ENCODE data around the gene ARHGAP22.

Gene ARHGAP22

GRCh38 chr10:48456808-48457761 lies 147.8 kb downstream of the ARHGAP22 start:
- DNase-seq (ENCODE audit: extremely low read depth, low read depth), result no peak
- no peak for TF ChIP-seq CTCF (IDR thresholded peaks at IDR 0.05; ENCODE audit: low read depth, low read length, missing control alignments)
- H3K4me3 ChIP-seq (replicated peaks; ENCODE audit: low read depth, low read length), result no peak overlapping the region

- no peak for TF ChIP-seq CTCF (IDR thresholded peaks at IDR 0.05; ENCODE audit: low read depth, low read length, missing control alignments)
- no peak overlapping the region for H3K4me3 ChIP-seq (replicated peaks; ENCODE audit: low read depth, low read length)
- DNase-seq (ENCODE audit: extremely low read depth, low read depth), result no peak
Measured at GRCh38 chr10:48456361-48456804, 148.5 kb downstream of the ARHGAP22 start.

- no peak overlapping the region for H3K4me3 ChIP-seq (replicated peaks; ENCODE audit: low read depth, low read length)
- no peak for TF ChIP-seq CTCF (IDR thresholded peaks at IDR 0.05; ENCODE audit: low read depth, low read length, missing control alignments)
- DNase-seq (ENCODE audit: extremely low read depth, low read depth), result no peak
Measured at GRCh38 chr10:48455392-48456151, 149.3 kb downstream of the ARHGAP22 start.

GRCh38 chr10:48455055-48455391 lies 149.8 kb downstream of the ARHGAP22 start:
- DNase-seq (ENCODE audit: extremely low read depth, low read depth), result no peak
- TF ChIP-seq CTCF (IDR thresholded peaks at IDR 0.05; ENCODE audit: low read depth, low read length, missing control alignments), result no peak
- no peak overlapping the region for H3K4me3 ChIP-seq (replicated peaks; ENCODE audit: low read depth, low read length)

- no peak for DNase-seq (ENCODE audit: extremely low read depth, low read depth)
- TF ChIP-seq CTCF (IDR thresholded peaks at IDR 0.05; ENCODE audit: low read depth, low read length, missing control alignments), result no peak
- H3K4me3 ChIP-seq (replicated peaks; ENCODE audit: low read depth, low read length), result no peak overlapping the region
Measured at GRCh38 chr10:48454302-48455054, 150.4 kb downstream of the ARHGAP22 start.

- H3K4me3 ChIP-seq (replicated peaks; ENCODE audit: low read depth, low read length), result no peak overlapping the region
- TF ChIP-seq CTCF (IDR thresholded peaks at IDR 0.05; ENCODE audit: low read depth, low read length, missing control alignments), result no peak
- no peak for DNase-seq (ENCODE audit: extremely low read depth, low read depth)
Measured at GRCh38 chr10:48453451-48454301, 151.2 kb downstream of the ARHGAP22 start.

Measured in HFF-Myc (cell line).